Embryonic facial prominence (tissue), 1 donor: ENCODE results near the gene PKD2L1.
"Not testable (repeated sequence)": the region's sequence is repeated elsewhere in the genome, so short reads cannot be mapped to it uniquely, and the experiment has no call there.

Source experiments
- DNase-seq: peaks from one replicate; pipeline ENCODE4 v3.0.0-alpha.2; 2016; ENCODE audit errors: extremely low spot score

The PKD2L1 gene

DNA sequence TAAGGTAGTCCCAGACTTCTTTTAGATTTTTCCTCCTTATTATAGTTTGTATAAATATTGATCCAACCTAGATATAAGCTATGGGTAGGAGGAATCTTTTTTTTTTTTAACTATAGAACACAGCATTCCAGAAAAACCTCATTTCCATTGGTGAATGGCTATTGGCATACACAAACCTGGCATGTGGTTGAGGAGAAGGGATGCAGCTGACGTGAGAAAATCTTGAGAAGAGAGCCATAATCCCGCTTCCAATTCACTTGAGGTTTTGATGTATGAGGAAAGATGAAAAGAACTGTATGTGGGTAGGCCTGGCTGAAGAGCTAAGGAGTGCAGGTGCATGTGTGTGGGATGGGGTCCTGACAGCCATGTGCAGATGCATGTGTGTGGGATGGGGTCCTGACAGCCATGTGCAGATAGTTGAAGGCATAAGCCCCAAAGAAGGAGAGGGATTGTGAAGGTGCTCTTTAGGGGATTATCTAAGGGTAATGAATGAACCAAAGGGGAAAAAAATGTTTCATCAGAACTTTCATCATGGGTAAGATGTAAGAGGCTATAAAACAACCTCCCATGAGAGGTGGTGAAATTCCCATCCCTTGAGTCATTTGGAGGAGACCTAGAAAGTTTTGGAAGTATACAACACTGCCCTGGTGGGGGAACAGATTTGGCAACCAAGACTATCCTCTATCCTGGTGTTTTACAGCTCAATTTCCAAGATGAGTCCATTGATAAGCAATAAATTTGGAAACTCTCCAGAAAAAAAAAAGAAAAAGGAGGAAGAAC, 3.8 kb upstream of the PKD2L1 start:
- DNase-seq, result no peak

DNA sequence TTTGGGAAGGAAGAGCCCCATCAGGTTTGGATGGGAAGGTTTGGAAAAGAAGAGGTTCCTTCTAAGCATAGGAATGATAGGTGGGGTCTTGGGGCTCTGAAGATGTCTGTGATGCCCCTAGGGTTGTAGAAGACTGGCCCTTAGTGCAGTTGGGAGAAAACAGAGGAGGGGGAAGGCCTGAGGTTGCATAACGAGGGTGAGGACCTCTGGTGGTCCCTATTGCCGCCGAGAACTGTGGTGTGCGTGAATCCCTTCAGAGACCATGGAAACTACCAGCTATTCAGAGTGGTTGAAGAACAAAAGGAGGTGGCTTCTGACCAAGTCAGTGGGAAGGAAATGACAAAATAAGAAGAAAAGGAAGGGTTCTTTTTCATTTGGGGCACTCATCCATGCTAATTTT, 3.1 kb upstream of the PKD2L1 start:
- DNase-seq, result no peak

DNA sequence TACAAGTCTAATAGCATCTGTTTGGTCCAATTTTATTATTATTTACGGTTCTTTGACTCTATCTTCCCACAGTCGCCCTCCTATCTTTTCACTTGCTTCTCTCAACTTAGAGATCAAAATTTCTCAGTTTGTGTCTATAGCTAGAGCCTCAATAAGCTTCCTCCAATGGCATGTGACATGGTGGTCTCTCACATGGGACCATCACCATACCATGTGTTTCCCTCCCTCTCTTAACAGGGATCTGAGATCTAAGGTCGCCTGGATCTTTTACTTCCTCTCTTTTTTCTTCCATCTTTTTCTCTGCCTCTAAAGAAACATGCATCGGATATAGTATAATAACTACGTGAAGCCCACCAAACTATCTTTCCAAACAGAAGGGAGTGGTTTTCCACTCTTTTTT, 1.8 kb downstream of the PKD2L1 start:
- no peak for DNase-seq

DNA sequence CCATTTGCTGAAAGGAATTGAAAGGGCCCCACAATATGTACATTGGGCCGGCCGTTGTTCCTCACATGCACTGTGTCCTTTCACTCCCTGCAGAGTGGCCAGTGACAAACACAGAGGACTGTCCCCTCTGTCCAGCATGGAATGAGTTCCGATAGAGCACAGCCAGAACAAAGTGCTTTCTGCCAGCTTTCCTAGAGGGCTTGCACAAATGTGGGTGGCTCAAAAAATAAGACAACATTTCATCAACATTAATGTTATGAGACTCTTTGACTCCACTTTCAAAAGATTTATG, 2.4 kb downstream of the PKD2L1 start:
- no peak for DNase-seq

DNA sequence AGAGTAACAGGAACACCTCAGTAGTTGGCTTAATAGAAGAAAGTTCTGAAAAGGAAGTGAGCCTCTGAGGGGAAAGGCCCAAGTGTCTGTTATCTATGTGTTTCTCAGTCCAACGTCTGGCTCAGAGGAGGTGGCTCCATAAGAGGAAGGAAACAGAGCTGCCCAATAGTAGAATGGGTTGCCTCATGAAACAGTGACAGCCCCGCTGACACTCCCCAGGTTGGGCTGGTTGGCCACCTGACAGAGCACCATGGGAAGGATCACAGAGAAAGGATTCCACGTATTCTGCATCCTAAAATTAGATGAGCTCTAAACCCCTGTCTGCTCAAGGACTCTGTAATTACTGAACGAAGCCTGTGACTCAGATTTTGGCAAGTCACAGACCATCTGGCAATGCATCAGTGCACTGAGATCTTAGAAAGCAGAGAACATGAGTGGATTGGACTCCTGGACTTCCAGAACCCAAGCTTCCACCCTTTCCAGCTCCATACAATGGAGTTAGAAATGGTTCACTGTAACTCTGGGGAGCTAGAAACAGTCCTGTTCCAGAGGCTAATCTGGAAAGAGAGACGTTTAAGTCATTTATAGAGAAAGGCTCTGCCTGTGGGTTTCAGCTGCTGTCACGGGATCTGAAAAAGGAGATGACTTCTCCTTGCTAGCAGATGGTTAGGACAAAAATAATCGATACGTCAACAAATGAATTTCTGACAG, 2.9 kb downstream of the PKD2L1 start:
- no peak for DNase-seq

DNA sequence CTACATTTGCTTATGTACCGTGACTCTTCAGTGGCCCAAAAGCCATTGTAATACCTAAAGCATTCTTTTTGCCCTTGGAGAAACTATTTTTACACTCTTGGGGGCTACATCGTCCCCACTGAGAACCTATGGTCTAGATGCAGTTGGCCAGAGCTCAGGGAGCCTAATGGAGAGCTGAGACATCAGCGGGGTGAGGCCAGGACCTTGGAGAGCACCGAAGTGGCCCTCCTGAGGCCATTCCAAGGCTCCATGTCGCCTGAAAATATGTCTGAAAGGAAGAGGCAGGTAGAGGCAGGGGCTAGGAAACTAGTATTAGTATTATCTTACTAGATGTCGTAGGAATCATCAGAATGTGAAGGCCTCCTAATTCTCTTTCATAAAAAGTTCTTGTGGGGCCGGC, 4.9 kb downstream of the PKD2L1 start:
- no peak for DNase-seq

DNA sequence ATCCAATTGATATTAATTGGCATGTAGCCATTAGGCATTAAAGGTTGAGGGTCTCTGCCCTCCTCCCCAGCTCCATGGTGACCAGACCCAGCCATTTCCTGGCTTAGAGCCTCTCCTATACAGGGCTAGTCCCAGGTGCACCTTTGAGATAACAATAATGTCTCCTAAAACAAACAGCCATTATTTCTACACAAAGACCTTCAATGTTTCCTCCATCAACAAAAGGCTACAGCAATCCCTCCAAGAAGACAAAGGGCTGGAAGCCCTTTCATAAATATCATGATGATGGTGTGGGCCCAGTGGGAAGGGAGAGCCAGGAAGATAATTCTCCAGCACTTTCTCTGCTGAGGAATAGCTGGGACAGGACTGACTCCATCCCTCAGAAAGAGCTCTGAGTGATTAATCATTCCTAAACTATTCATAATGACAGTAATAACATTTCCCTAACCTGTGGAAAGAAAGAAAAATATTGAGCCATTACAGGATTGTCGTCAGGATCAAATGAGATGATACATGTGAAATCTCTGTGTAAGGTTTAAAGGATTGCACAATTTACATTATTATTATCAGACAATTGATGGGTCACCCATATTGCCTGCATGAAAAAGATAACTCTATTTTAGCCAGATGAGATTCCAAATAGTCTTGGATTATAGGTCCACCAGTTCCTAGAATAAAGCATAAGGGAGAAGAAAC, 10.2 kb downstream of the PKD2L1 start:
- DNase-seq, result no peak

DNA sequence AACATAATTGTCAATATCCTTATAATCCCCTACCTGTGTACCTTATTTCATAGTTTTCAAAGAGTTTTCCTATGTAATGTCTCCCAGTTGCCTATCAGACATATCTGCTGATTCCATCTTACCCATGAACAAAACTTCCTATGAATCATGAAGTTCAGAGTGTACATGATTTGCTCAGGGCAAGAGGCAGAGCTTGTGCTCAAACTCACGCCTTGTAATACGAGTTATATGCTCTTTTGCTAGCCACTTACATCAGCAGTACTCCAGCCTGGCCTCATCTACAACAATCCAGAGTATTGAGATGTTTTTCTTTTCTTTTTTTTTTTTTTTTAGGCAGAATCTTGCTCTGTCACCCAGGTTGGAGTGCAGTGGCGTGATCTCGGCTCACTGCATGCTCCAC, 11.8 kb downstream of the PKD2L1 start:
- no peak for DNase-seq

DNA sequence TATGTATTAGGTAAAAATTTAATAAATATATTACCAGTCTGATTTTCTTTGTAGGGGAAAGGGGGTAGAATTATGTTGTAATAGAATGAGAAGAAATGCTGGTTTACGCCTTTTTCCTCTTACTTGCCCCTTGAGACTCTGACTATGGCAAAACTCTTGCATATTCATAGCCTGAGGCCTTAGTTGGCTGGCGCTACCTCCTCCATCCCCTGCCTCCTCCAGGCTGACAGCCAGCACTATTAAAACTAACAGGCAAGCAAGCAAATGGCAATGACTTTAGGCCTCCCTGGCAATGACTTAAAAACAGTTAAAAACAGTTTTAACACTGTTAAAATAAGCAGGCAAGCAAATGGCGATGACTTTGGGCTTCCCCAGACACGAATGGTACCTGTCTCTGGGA, 14.4 kb downstream of the PKD2L1 start:
- DNase-seq, result no peak

DNA sequence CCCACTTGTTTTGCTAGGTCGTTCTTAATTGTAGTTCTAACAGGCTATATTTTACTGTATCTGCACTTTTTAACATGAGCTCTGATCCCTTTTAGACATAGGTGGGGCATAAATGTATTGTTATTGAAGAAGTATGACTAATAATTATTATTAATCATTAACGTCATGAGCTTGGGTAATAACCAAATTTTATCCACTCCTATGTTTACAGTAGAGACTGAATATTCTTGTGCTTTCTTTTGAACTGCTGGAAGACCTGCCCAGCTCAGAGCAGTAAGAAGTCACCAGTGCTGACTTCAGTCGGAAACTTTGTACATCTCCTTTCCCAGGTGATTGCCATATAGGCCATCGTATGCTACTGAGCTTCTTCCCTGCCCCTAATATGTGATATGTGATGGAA, 18.7 kb downstream of the PKD2L1 start:
- no peak for DNase-seq

DNA sequence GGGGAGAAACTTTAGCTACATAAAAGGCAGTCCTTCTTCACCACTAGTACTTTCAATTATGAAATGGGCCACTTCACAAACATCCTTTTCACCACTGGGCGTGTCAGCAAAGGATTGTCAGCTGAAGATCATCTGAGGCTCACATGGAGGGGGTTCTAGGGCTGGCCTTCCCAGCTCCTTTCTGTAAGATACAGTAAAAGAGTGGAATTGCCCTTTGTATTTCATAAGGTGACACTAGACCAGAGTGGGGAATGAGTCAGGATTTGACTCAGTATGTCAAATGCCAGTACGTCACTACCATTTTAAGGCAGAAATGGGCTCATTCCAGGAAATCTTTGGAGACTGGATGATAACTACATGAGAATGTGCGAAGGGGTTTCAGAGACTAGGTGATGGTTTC, 22.3 kb downstream of the PKD2L1 start:
- DNase-seq, result no peak

DNA sequence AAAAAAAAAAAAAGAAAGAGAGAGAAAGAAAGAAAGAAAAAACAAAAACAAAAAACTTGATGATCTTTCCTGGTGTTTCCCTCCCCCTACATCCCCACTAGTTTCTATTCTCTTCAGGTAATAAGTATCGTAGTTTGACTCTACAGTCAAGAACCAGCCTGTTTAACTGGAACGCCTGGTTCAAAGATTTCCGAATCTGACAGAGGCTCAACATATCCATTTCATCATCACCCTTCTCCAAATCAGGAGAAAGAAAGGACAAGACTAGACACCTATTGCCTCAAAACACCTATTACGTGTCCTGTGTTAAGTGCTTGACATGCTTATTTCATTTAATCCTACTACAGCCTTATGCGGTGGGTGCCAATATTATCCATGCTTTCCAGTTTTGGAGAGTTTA, 23.2 kb downstream of the PKD2L1 start:
- DNase-seq, result no peak

DNA sequence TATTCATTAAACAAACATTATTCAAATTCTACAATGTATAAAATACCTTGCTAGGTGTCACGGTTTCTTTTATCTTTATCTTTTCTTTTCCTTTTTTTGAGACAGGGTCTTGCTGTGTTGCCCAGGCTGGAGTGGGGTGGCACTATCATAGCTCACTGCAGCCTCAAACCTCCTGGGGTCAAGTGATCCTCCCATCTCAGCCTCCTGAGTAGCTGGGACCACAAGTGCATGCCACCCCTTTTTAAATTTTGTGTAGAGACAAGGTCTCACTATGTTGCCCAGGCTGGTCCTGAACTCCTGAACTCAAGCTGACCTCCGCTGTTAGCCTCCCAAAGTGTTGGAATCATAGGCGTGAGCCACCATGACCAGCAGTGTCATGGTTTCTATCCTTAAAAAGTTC, 25.6 kb downstream of the PKD2L1 start:
- no peak for DNase-seq

DNA sequence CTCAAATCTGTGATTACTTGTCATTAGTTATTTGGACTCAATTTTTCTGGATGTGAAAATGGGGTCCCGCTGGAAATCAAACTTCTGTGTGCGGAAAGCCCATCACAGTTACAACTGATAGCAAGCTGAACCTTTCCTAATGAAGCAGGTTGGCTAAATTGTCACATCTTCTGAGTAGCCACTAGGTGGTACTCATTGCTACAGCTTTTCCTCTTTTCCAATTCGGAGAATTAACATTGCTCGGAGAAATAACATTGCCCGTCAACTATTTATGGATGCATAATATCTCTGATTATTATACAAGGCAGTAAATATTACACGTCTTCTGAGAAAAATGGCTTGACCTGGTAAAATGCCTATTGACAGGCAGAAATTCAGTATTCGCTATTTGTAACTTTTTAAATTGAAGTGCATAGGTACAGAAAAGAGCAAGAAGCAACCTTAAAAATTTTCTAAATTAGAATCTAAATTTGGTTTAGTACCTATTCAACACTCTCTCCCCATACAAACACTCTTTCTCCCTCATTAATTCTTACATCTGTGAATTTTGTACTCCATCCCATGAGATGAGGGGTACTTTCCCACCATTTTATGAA, 26.2 kb downstream of the PKD2L1 start:
- DNase-seq, result no peak

DNA sequence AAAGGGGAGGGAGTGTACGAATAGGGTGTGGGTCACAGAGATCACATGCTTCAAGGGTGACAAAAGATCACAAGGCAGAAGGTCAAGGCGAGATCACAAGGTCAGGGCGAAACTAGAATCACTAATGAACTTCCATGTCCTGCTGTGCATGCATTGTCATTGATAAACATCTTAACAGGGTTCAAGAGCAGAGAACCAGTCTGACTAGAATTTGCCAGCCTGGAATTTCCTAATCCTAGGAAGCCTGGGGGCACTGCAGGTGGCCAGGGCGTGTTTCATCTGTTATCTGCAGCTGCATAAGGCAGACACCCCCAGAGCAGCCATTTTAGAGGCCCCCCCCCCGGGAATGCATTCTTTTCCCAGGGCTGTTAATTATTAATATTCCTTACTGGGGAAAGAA, 28.9 kb downstream of the PKD2L1 start:
- DNase-seq, result not testable (repeated sequence)

DNA sequence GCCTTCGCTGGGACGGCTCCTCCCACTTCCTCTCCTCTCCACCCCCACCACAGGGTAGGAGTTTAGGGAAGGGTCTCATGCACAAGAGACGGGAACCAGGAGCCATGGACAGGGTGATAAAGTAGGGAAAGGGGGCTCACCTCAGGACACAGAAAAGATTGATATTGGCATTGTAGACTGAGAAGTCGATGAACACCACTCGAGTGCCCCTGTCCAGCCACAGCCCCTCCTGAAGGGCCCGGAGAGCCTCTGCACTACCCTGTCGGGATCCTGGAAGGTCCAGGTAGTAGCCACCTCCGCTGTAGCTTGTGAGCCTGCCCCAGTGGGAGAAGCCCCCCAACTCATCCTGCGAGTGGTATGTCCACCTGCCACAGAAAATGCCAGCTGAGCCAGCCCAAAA, 32.8 kb downstream of the PKD2L1 start:
- no peak for DNase-seq

DNA sequence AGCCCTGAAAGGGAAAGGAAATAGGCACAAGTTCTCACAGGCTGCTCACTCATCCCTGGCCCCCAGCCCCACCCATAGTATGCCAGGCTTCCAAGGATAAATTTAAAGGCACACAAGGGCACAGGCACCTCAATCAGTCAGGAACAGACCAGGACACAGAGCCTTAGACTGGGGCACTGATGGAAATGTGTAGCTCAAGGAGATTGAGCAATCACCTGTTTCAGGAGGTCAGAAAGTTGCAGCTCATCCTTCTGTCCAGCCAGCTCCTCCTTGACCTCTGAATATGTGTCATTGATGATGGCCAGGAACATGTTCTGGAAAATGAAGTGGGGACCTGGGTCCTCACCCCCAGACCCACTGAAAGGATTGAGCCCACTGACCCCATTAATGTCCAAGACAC, 37.0 kb downstream of the PKD2L1 start:
- no peak for DNase-seq

DNA sequence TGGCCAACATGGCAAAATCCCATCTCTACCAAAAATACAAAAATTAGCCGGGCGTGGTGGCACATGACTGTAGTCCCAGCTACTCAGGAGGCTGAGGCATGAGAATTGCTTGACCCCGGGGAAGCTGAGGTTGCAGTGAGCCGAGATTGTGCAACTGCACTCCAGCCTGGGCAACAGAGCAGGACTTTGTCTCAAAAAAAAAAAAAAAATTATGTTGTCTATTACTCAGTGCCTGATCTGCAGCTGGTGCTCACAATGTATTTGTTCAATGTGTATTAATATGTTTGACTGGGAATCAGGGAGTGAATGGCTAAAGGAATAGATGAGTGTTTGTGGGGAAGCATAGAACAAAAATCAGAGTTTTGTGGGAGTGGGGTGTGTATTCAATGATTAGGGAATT, 37.7 kb downstream of the PKD2L1 start:
- not testable (repeated sequence) for DNase-seq

DNA sequence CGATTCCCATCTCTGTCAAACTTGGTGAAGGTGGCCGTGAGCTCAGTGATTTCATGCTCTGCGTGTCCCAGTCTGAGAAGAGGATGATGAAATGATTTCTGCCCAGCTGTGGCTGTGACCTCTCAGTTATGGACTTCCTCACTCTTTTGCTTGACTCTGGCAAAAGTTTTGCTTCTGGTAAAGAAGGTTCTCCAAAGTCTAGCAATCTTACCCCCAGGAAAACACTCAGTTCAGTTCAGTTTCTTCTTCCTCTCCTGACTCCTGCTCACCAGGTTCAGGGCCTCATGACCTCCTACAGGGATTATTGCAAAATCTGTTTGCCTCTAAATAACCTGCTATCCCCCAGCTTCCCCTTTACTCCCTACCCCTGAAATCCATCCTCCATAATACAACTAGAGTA, 38.7 kb downstream of the PKD2L1 start:
- DNase-seq, result no peak

DNA sequence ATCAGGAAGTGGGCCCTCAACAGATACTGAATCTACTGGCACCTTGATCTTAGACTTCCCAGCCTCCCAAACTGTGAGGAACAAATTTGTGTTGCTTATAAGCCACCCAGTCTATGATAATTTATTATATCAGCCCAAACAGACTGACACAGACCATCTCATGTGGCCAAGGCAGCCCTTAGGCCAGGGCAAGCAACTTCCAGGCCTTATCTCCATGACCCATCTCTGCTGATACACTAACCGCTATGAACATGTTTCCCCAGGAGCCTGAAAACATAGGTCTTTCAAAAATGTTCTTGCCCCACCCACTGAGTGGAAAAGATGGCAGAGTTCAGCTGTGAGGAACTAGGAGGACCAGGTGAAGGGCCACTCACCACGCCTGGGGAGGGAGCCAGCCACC, 40.4 kb downstream of the PKD2L1 start:
- no peak for DNase-seq

DNA sequence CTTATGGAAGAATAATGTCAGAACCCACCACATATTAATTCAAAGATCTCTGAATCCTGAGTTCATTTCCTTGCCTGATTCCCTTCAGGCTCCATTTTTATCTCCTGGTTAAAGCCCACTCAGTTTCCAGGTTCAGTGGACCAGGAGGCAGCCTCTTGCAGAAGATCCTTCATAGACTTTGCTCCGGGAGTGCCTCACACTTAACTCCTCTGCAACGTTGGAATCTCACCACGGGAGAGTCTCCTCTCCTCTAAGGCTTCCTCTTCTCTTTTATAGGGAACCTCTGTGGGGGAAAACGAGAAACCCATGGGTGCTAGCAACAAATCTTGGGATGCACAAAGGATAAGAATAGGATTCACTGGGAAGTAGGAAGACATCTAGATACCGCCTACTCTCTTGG, 41.8 kb downstream of the PKD2L1 start:
- no peak for DNase-seq

DNA sequence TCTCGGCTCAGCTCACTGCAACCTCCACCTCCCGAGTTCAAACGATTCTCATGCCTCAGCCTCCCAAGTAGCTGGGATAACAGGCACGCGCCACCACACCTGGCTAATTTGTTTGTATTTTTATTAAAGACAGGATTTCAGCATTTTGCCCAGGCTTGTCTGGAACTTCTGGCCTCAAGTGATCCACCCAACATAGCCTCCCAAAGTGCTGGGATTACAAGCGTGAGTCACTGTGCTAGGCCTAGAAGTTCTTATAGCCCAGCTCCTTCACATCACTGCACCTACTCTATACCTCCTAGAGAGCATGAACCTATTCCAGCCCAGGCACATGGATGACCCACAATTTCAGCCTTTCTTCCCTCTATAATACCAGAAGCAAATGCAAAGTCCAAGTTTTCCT, 42.3 kb downstream of the PKD2L1 start:
- DNase-seq, result no peak
